Retina (tissue), 1 donor: ENCODE results near the gene TANC1.

Experiments used
- DNase-seq: peaks from one replicate; pipeline ENCODE4 v3.0.0-alpha.2; 2016

TANC1 gene

DNA sequence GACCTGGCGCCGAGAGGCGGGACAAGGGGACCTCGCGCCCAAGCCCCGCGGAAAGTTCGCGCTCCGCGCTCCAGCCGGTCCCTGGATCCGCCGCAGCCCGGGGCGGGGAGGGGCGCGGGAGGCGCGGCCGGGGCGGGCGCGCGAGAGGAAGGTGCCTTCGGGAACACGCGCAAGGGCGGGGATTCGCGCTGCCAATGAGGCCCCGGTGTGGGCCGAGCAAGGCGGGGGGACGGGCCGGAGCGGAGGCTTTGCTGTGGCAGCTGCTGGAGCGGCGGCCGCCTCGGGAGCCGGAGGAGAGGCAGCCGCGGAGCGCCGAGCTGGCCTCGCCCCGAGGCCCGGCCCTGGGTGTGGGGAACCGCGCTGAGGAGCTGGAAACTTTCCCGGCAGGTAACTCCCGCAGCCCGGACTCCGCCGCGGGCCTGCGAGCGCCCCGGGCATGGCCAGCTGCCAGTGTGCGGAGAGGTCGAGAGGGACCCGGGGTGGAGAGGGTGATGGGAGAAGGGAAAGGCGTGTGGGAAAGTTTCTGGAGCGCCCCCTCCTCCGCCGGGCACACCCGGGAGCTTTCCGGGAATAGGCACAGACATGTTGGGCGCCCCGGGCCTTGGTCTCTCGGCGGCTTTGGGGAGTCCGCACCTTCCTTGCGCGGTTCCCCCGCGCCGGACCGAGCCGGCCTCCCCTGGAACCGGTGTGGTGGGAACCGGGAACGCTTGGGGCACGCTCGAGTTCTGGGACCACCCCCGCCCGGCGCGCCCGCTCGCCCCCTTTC lies at the start of gene TANC1:
Gene TANC1 (plus strand): TSS at position 245 of the 766 bp plus-strand sequence. CDS start 97,271 bp downstream, outside the sequence.
- DNase-seq: peak; percentile 93

- no peak for DNase-seq
Observed at GRCh38 chr2:158921599-158922408, 46.6 kb upstream of the TANC1 start.

DNA sequence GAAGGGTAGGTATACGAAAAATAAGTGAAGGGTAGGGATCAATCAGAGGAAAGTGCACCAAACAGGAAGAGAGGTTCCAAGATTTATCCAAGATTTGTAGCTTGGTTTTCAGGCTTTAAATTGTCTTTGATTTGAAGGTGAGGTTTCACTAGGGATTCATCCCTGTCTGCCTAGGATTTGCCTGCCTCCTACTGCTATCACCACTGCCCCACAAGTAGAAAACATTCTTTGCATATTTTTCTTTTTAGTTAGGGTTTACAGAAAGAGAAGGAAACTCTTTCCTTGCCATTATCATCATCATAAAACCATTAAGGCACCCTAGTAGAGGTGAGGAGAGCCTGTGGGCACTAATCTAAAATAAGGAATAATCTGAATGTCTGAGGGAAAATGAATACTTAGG lies 45.8 kb upstream of the TANC1 start:
- no peak for DNase-seq

DNA sequence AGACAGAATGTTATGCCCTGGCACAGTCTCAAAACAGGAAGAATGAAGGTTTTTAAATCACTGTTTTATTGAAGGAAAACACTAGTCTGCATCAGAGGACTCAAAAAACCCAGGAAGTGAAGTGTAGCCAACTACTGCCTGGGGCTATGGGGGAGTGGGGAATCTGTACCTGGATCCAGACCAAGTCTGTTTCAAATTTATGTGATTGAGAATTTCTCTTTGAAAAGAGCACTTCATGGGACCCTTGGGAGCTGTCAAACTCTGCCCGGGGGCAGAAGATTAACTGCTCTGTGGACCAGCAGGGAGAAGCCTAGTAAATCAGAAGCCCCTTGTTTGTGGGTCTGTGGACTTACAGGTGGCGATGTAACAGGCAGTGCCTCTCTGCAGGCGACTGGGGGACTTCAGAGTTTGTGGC lies 45.3 kb upstream of the TANC1 start:
- no peak for DNase-seq

GRCh38 chr2:158923641-158924040 lies 44.8 kb upstream of the TANC1 start:
- no peak for DNase-seq

- no peak for DNase-seq
Observed at GRCh38 chr2:158926478-158926948, 41.9 kb upstream of the TANC1 start.

GRCh38 chr2:158928515-158928914 lies 39.9 kb upstream of the TANC1 start:
- no peak for DNase-seq

- DNase-seq: no peak
Observed at GRCh38 chr2:158928965-158929364, 39.5 kb upstream of the TANC1 start.

DNA sequence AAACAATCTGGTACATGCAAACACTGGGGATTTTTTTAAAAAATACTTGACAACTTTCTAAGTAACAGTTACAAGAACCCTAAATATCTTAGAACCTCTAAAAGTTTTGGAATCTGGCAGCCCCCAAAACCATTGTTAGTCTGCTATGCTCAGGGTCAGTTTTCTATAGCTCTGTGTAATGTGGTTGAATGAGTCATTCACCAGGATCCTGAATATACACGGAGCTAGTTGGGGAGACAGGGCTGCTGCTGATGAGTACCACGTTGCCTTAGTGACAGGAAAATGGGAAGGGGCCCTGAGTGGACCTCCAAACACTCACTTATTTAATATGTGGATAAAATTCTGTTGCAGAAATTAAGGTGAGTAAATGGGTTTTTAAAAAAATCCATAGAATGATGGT lies 36.9 kb upstream of the TANC1 start:
- no peak for DNase-seq

GRCh38 chr2:158932131-158932645 lies 36.3 kb upstream of the TANC1 start:
- no peak for DNase-seq

GRCh38 chr2:158934170-158934569 lies 34.3 kb upstream of the TANC1 start:
- no peak for DNase-seq

- peak; percentile 17 for DNase-seq
Observed at GRCh38 chr2:158935617-158936016, 32.8 kb upstream of the TANC1 start.

- no peak for DNase-seq
Observed at GRCh38 chr2:158936978-158937377, 31.5 kb upstream of the TANC1 start.

- DNase-seq: no peak
Observed at GRCh38 chr2:158940356-158940755, 28.1 kb upstream of the TANC1 start.

DNA sequence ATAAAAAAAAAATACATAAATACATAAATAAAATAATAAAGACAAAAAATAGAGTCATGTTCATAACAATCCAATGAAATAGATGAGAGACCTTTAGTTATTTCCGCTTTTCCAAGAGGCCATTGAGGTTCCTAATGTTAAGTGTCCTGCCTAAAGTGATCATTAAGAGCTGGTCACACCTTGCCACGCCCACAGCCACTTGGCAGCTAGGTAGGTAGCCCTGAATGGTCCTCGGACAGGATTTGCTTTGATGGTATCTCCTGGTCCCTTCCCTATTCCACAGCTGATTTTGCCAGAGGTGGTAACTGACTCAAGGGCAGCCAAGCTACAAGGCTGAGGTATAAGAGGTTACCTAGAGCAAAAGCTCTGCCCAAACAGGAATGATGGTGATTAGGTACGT lies 24.5 kb upstream of the TANC1 start:
- no peak for DNase-seq

DNA sequence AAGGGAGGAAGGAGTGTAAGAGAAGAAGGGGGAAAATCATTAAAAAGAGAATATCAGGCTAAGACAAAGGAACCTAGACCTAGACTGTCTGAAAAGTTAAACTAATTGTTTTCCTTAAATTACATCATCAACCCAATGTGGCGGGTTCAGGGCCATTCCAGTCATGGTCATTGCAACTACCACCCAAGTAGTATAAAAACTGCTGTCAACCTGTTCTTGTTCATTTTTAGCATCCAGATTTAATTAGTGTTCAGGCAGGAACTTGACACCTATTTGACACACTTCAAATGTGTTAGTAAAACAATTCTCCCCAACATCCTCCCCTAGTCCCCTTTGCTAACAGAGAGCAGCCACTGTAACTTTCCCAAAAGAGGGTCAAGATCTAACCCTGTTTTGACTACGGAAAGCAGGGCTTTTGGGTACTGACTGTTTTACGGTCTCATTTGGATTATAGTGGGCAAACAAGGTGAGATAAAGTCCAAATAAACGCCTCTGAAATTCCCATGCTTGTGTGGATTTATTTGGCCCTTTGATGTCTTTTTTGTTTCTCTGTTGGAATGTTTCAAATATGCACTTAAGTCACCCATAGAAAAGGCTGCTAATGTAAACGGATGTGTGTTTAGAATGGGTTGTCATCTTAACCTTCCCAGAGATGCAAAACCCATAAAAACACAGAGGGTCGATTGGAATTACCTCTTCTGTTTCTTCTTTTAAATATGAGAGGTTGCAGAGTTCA lies 19.3 kb upstream of the TANC1 start:
- DNase-seq: no peak

DNA sequence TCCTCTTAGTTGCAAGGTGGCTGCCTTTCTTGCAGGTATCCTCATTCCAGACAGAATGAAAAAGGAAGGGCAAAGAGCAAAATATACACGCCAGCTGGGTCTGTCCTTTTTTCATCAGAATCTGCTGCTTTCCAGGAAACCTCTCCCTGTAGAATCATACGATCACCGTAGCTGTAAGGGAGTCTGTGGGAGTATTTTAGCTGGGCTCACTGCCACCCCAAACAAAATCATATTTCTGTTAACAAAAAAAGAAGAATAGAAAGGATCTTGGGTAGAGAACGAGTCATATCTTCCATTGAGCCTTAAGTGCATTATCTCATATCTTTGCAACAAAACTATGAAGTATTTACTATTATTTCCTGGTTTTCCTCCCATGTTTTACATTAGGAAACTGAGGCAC lies 15.0 kb upstream of the TANC1 start:
- DNase-seq: no peak

GRCh38 chr2:158953926-158954763 lies 14.3 kb upstream of the TANC1 start:
- no peak for DNase-seq

DNA sequence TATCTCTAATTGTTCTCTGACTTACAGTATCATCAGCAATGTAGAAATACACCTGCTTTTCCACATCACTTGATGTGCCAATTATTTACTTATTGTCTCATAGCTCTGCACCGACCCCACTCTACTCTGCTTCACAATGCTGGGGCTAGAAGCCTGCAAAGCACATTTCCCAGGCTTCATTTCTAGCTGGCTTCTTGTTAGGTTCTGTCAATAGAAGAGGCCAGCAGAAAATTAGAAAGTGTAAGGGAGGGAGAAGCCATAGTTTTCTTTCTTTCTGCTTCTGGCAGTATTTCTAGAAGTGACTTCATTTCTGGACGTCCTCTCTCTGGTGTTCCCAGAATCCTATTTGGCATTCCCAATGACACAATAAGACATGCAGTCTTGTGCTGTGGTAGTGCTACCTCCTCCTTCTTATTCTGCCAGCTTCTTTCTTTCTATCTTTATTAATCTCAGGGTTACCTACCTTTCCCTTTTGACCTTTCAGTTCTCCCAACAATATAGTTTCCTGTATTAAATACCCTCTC lies 12.5 kb upstream of the TANC1 start:
- DNase-seq: no peak

DNA sequence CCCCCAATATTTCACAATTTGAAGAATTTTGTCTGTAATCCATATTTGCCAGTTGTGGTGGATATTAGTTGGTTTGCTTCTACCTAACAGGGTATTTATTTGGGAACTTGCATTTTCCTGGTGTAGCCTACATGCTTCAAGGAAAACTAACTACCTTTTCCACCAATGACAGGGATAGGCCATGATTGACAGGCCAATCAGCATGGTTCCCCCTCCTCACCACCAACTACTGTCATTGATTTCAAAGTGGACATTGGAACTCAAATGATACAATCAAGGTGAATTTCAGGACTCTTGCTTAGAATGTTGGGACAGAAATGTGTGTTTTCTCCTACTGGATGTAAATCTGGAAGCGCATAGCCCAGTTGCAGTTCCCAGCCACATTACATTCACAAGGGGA lies 10.1 kb upstream of the TANC1 start:
- no peak for DNase-seq

DNA sequence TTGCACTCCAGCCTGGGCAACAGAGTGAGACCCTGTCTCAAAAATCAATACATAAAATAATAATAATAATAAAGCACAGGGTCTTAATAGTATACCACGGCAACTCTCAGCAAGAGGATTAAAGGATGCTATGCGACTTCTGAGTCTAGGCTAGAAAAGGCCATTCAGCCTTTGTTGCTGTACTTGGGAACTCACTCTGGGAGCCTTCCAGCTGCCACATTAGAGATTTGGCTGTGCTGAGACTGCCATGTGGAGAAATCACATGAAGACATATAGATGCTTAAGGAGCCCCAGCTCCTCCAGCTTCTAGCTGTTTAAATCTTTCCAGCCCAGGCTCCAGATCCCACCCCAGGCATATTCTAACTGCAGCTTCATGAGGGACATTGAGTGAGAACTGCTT lies 8.2 kb upstream of the TANC1 start:
- no peak for DNase-seq

DNA sequence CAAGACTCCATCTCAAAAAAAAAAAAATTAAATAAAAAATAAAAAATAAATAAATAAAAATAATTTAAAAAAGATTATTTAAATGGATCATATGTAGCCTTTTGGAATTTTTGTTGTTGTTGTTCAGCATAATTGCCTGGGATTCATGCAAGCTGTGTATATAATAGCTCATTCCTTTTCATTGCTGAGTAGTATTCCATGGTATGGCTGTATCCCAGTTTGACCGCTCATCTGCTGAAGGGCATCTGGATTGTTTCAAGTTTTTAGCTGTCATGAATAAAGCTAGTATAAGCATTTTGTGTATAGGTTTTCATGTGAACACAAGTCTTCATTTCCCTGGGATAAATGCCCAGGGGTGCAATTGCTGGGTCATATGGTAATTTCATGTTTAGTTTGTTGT lies 6.4 kb upstream of the TANC1 start:
- DNase-seq: no peak
